ENCODE measurements around the gene CCL3. TPM values are rescaled to one million over a fixed set of nuclear protein-coding genes. Genes with fewer than 3 reads are reported as not detected.
A peak's percentile ranks its signal among the peaks of the same experiment; 100 is the strongest.

CCL3 gene
- 7.3 TPM for total RNA-seq

GRCh38 chr17:36089888-36090836 is at the start of gene CCL3:
Gene CCL3 (minus strand): TSS chr17:36090143. CDS start chr17:36090058, 85 bp downstream.
- Histone ChIP-seq H3K27me3 (ENCODE audit: control insufficient read depth in 3 of 3, insufficient read depth in 3 of 3, low read length in 3 of 3) (peaks cover 0 to 11% (median 0%) of the 10 kb centered on the region in 3 donors), H3K4me3 (ENCODE audit: low read length in 3 of 3) (no peak within 1 kb of the TSS), H3K4me1 (ENCODE audit: control insufficient read depth in 3 of 3, insufficient read depth in 3 of 3, low read length in 3 of 3) (peaks cover 0 to 3% (median 0%) of the 10 kb centered on the region in 3 donors), H3K36me3 (ENCODE audit: control insufficient read depth in 3 of 3, insufficient read depth in 3 of 3, low read length in 3 of 3) (no peaks in the 10 kb centered on the region), H3K27ac (ENCODE audit: low read depth, low read length) (peak within 1 kb of the TSS; percentile 47), H3K9me3 (ENCODE audit: control insufficient read depth in 3 of 3, low read length in 3 of 3) (no peaks in the 10 kb centered on the region), H3K9ac (ENCODE audit: low read depth in 1 of 3, low read length in 3 of 3) (no peak within 1 kb of the TSS)

GRCh38 chr17:36136439-36136838 is 46.5 kb upstream of the CCL3 start:
- Histone ChIP-seq H3K9ac (ENCODE audit: low read depth in 1 of 3, low read length in 3 of 3) (no peak overlapping the region), H3K9me3 (ENCODE audit: control insufficient read depth in 3 of 3, low read length in 3 of 3) (no peaks in the 10 kb centered on the region), H3K27ac (ENCODE audit: low read depth, low read length) (no peak overlapping the region), H3K4me1 (ENCODE audit: control insufficient read depth in 3 of 3, insufficient read depth in 3 of 3, low read length in 3 of 3) (no peaks in the 10 kb centered on the region), H3K4me3 (ENCODE audit: low read length in 3 of 3) (no peak overlapping the region), H3K36me3 (ENCODE audit: control insufficient read depth in 3 of 3, insufficient read depth in 3 of 3, low read length in 3 of 3) (no peaks in the 10 kb centered on the region), H3K27me3 (ENCODE audit: control insufficient read depth in 3 of 3, insufficient read depth in 3 of 3, low read length in 3 of 3) (peaks cover 0 to 12% (median 0%) of the 10 kb centered on the region in 3 donors)

GRCh38 chr17:36136036-36136435 is 46.1 kb upstream of the CCL3 start:
- Histone ChIP-seq H3K27ac (ENCODE audit: low read depth, low read length) (no peak overlapping the region), H3K4me1 (ENCODE audit: control insufficient read depth in 3 of 3, insufficient read depth in 3 of 3, low read length in 3 of 3) (no peaks in the 10 kb centered on the region), H3K9ac (ENCODE audit: low read depth in 1 of 3, low read length in 3 of 3) (no peak overlapping the region), H3K4me3 (ENCODE audit: low read length in 3 of 3) (no peak overlapping the region), H3K27me3 (ENCODE audit: control insufficient read depth in 3 of 3, insufficient read depth in 3 of 3, low read length in 3 of 3) (peaks cover 0 to 12% (median 0%) of the 10 kb centered on the region in 3 donors), H3K36me3 (ENCODE audit: control insufficient read depth in 3 of 3, insufficient read depth in 3 of 3, low read length in 3 of 3) (no peaks in the 10 kb centered on the region), H3K9me3 (ENCODE audit: control insufficient read depth in 3 of 3, low read length in 3 of 3) (no peaks in the 10 kb centered on the region)

GRCh38 chr17:36135465-36135864 is 45.5 kb upstream of the CCL3 start:
- Histone ChIP-seq H3K27ac (ENCODE audit: low read depth, low read length) (no peak overlapping the region), H3K9me3 (ENCODE audit: control insufficient read depth in 3 of 3, low read length in 3 of 3) (no peaks in the 10 kb centered on the region), H3K27me3 (ENCODE audit: control insufficient read depth in 3 of 3, insufficient read depth in 3 of 3, low read length in 3 of 3) (peaks cover 0 to 12% (median 0%) of the 10 kb centered on the region in 3 donors), H3K9ac (ENCODE audit: low read depth in 1 of 3, low read length in 3 of 3) (no peak overlapping the region), H3K36me3 (ENCODE audit: control insufficient read depth in 3 of 3, insufficient read depth in 3 of 3, low read length in 3 of 3) (no peaks in the 10 kb centered on the region), H3K4me3 (ENCODE audit: low read length in 3 of 3) (no peak overlapping the region), H3K4me1 (ENCODE audit: control insufficient read depth in 3 of 3, insufficient read depth in 3 of 3, low read length in 3 of 3) (no peaks in the 10 kb centered on the region)

GRCh38 chr17:36133602-36134236 is 43.8 kb upstream of the CCL3 start:
- Histone ChIP-seq H3K9ac (ENCODE audit: low read depth in 1 of 3, low read length in 3 of 3) (no peak overlapping the region), H3K9me3 (ENCODE audit: control insufficient read depth in 3 of 3, low read length in 3 of 3) (no peaks in the 10 kb centered on the region), H3K27me3 (ENCODE audit: control insufficient read depth in 3 of 3, insufficient read depth in 3 of 3, low read length in 3 of 3) (peaks cover 0 to 12% (median 0%) of the 10 kb centered on the region in 3 donors), H3K36me3 (ENCODE audit: control insufficient read depth in 3 of 3, insufficient read depth in 3 of 3, low read length in 3 of 3) (no peaks in the 10 kb centered on the region), H3K4me3 (ENCODE audit: low read length in 3 of 3) (no peak overlapping the region), H3K4me1 (ENCODE audit: control insufficient read depth in 3 of 3, insufficient read depth in 3 of 3, low read length in 3 of 3) (no peaks in the 10 kb centered on the region), H3K27ac (ENCODE audit: low read depth, low read length) (no peak overlapping the region)

GRCh38 chr17:36132421-36132831 is 42.5 kb upstream of the CCL3 start:
- H3K4me3 ChIP-seq (ENCODE audit: low read length in 3 of 3), result no peak overlapping the region
- no peak overlapping the region for H3K9ac ChIP-seq (ENCODE audit: low read depth in 1 of 3, low read length in 3 of 3)
- no peaks in the 10 kb centered on the region for H3K36me3 ChIP-seq (ENCODE audit: control insufficient read depth in 3 of 3, insufficient read depth in 3 of 3, low read length in 3 of 3)
- no peaks in the 10 kb centered on the region for H3K9me3 ChIP-seq (ENCODE audit: control insufficient read depth in 3 of 3, low read length in 3 of 3)
- H3K27me3 ChIP-seq (ENCODE audit: control insufficient read depth in 3 of 3, insufficient read depth in 3 of 3, low read length in 3 of 3), result peaks cover 0 to 12% (median 1%) of the 10 kb centered on the region in 3 donors
- no peaks in the 10 kb centered on the region for H3K4me1 ChIP-seq (ENCODE audit: control insufficient read depth in 3 of 3, insufficient read depth in 3 of 3, low read length in 3 of 3)
- no peak overlapping the region for H3K27ac ChIP-seq (ENCODE audit: low read depth, low read length)

- Histone ChIP-seq H3K27ac (ENCODE audit: low read depth, low read length) (no peak overlapping the region), H3K4me3 (ENCODE audit: low read length in 3 of 3) (no peak overlapping the region), H3K27me3 (ENCODE audit: control insufficient read depth in 3 of 3, insufficient read depth in 3 of 3, low read length in 3 of 3) (peaks cover 0 to 12% (median 3%) of the 10 kb centered on the region in 3 donors), H3K36me3 (ENCODE audit: control insufficient read depth in 3 of 3, insufficient read depth in 3 of 3, low read length in 3 of 3) (no peaks in the 10 kb centered on the region), H3K4me1 (ENCODE audit: control insufficient read depth in 3 of 3, insufficient read depth in 3 of 3, low read length in 3 of 3) (no peaks in the 10 kb centered on the region), H3K9ac (ENCODE audit: low read depth in 1 of 3, low read length in 3 of 3) (no peak overlapping the region), H3K9me3 (ENCODE audit: control insufficient read depth in 3 of 3, low read length in 3 of 3) (no peaks in the 10 kb centered on the region)
Measured at GRCh38 chr17:36131931-36132330, 42.0 kb upstream of the CCL3 start.

GRCh38 chr17:36131421-36131820 is 41.5 kb upstream of the CCL3 start:
- peaks cover 0 to 12% (median 3%) of the 10 kb centered on the region in 3 donors for H3K27me3 ChIP-seq (ENCODE audit: control insufficient read depth in 3 of 3, insufficient read depth in 3 of 3, low read length in 3 of 3)
- H3K4me3 ChIP-seq (ENCODE audit: low read length in 3 of 3), result no peak overlapping the region
- H3K9me3 ChIP-seq (ENCODE audit: control insufficient read depth in 3 of 3, low read length in 3 of 3), result peaks cover 0 to 4% (median 0%) of the 10 kb centered on the region in 3 donors
- H3K4me1 ChIP-seq (ENCODE audit: control insufficient read depth in 3 of 3, insufficient read depth in 3 of 3, low read length in 3 of 3), result no peaks in the 10 kb centered on the region
- no peak overlapping the region for H3K27ac ChIP-seq (ENCODE audit: low read depth, low read length)
- H3K9ac ChIP-seq (ENCODE audit: low read depth in 1 of 3, low read length in 3 of 3), result no peak overlapping the region
- no peaks in the 10 kb centered on the region for H3K36me3 ChIP-seq (ENCODE audit: control insufficient read depth in 3 of 3, insufficient read depth in 3 of 3, low read length in 3 of 3)

- Histone ChIP-seq H3K9me3 (ENCODE audit: control insufficient read depth in 3 of 3, low read length in 3 of 3) (peaks cover 6 to 7% (median 7%) of the 10 kb centered on the region in 3 donors), H3K36me3 (ENCODE audit: control insufficient read depth in 3 of 3, insufficient read depth in 3 of 3, low read length in 3 of 3) (no peaks in the 10 kb centered on the region), H3K27me3 (ENCODE audit: control insufficient read depth in 3 of 3, insufficient read depth in 3 of 3, low read length in 3 of 3) (peaks cover 0 to 3% (median 2%) of the 10 kb centered on the region in 3 donors), H3K9ac (ENCODE audit: low read depth in 1 of 3, low read length in 3 of 3) (no peak overlapping the region), H3K27ac (ENCODE audit: low read depth, low read length) (no peak overlapping the region), H3K4me3 (ENCODE audit: low read length in 3 of 3) (no peak overlapping the region), H3K4me1 (ENCODE audit: control insufficient read depth in 3 of 3, insufficient read depth in 3 of 3, low read length in 3 of 3) (no peaks in the 10 kb centered on the region)
Measured at GRCh38 chr17:36130346-36130745, 40.4 kb upstream of the CCL3 start.

- no peak overlapping the region for H3K4me3 ChIP-seq (ENCODE audit: low read length in 3 of 3)
Measured at GRCh38 chr17:36129616-36130015, 39.7 kb upstream of the CCL3 start.

More at GRCh38 chr17:36129616-36130015, 39.7 kb upstream of the CCL3 start:
- H3K27me3 ChIP-seq (ENCODE audit: control insufficient read depth in 3 of 3, insufficient read depth in 3 of 3, low read length in 3 of 3), result peaks cover 0 to 3% (median 0%) of the 10 kb centered on the region in 3 donors
- H3K27ac ChIP-seq (ENCODE audit: low read depth, low read length), result no peak overlapping the region
- H3K9ac ChIP-seq (ENCODE audit: low read depth in 1 of 3, low read length in 3 of 3), result no peak overlapping the region
- H3K36me3 ChIP-seq (ENCODE audit: control insufficient read depth in 3 of 3, insufficient read depth in 3 of 3, low read length in 3 of 3), result no peaks in the 10 kb centered on the region
- H3K4me1 ChIP-seq (ENCODE audit: control insufficient read depth in 3 of 3, insufficient read depth in 3 of 3, low read length in 3 of 3), result no peaks in the 10 kb centered on the region
- H3K9me3 ChIP-seq (ENCODE audit: control insufficient read depth in 3 of 3, low read length in 3 of 3), result peaks cover 10 to 14% (median 12%) of the 10 kb centered on the region in 3 donors

All from skeletal muscle tissue (tissue), 4 donors.